MM.1S (cell line): ENCODE data around the gene ITPRIP.

ENCODE experiments used
- EZH2phosphoT487 ChIP-seq: fragments of 300-600 bp; sonication (generic); IDR thresholded peaks from 2 replicates; pipeline ENCODE4 v1.6.1; 2018; ENCODE audit warnings: antibody characterized with exemption, low read length
- TF ChIP-seq, protein P1 (sequence below): fragments of 300-600 bp; sonication (generic); IDR thresholded peaks from 2 replicates; pipeline ENCODE4 v1.5.1; 2016; ENCODE audit warnings: antibody characterized with exemption, low read length, mixed read lengths

DNA sequence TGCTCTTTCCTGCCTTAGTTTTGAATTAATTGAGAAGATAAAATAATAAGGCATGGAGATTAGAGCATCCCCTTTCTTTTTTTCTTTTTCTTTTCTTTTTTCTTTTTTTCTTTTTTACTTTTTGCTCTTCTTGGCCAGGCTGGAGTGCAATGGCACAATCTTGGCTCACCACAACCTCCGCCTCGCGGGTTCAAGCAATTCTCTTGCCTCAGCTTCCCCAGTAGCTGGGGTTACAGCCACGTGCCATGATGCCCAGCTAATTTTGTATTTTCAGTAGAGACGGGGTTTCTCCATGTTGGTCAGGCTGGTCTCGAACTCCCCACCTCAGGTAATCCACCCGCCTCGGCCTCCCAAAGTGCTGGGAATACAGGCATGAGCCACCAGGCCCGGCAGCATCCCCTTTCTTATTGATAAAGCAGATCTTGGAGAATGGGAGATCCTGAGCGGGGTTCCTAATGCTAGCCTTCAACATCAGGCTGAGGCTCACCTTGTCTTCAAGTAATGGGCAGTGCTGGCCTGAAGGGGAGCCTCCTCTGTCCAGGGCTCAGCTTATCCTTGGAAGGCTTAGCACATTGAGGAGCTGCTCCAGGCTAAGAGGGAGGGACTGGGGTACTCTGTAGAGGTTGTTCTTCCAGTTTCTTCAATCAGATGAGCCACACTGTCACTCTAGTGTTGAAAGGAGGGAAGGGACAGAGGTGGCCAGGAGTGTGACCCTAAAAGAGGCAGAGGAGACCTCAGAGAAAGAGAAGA lies 41.4 kb downstream of the ITPRIP start:
- TF ChIP-seq, protein P1, sequence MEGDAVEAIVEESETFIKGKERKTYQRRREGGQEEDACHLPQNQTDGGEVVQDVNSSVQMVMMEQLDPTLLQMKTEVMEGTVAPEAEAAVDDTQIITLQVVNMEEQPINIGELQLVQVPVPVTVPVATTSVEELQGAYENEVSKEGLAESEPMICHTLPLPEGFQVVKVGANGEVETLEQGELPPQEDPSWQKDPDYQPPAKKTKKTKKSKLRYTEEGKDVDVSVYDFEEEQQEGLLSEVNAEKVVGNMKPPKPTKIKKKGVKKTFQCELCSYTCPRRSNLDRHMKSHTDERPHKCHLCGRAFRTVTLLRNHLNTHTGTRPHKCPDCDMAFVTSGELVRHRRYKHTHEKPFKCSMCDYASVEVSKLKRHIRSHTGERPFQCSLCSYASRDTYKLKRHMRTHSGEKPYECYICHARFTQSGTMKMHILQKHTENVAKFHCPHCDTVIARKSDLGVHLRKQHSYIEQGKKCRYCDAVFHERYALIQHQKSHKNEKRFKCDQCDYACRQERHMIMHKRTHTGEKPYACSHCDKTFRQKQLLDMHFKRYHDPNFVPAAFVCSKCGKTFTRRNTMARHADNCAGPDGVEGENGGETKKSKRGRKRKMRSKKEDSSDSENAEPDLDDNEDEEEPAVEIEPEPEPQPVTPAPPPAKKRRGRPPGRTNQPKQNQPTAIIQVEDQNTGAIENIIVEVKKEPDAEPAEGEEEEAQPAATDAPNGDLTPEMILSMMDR: no peak
- no peak for TF ChIP-seq EZH2phosphoT487
